Fibroblast of upper back skin (primary cell): ENCODE results near the gene LILRB1.
"Not testable (repeated sequence)": the region's sequence is repeated elsewhere in the genome, so short reads cannot be mapped to it uniquely, and the experiment has no call there.

ENCODE experiments used
- DNase-seq: peaks from one replicate; pipeline ENCODE4 v3.0.0-alpha.2; 2013

LILRB1 gene

DNA sequence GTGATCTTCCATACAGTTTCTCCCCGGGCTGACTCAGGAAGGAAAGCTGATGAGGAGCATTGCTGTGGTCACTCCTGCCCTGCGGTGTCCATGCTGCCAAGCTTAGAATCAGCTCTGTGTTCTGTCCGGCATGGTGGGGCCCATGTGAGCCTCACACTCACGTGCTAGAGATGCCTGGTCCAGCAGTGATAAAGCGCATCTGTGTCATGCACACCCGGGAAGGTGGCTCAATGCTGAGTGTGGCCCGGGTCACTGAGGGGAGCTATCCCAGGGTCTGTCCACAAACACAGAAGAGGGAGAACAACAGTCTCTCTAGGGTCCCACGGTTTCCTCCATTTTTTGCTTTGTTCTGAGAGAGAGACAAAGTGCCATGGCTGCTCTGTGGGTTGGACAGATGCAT is 3.5 kb upstream of the LILRB1 start:
- no peak for DNase-seq

DNA sequence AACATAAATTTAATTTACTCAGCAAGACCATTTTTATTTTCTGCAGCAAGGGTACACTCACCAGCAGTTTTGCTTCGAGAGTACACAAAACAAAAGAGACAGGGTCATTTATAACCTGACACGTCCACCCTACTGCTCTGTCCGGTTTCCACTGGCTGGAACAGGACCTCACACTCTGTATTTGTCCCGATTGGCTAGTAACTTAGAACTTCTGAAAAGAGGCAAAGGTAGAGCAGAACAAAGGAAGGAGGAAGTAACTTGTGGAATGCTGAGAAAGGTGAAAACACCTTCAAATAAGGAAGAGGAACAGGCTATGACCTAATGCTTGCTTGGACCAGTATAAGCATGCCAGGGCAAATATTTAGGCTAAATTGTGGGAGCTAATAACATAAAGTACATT is 2.4 kb upstream of the LILRB1 start:
- DNase-seq: not testable (repeated sequence)

DNA sequence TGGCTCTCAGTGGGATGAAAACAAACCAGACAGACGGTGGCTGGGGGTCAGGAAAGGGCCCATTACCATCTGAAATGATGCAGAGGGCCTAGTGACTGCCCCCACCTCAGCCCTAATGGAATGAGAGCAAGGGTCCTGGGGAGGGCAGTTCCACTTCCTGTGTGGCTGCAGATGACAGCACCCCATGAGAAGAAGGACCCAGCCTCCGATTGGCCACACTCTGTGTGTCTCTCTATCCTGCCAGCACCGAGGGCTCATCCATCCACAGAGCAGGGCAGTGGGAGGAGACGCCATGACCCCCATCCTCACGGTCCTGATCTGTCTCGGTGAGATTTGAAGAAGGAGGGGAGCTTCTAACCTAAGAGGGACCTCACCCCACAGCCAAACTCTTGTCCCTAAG is 498 bp downstream of the LILRB1 start:
- no peak for DNase-seq

DNA sequence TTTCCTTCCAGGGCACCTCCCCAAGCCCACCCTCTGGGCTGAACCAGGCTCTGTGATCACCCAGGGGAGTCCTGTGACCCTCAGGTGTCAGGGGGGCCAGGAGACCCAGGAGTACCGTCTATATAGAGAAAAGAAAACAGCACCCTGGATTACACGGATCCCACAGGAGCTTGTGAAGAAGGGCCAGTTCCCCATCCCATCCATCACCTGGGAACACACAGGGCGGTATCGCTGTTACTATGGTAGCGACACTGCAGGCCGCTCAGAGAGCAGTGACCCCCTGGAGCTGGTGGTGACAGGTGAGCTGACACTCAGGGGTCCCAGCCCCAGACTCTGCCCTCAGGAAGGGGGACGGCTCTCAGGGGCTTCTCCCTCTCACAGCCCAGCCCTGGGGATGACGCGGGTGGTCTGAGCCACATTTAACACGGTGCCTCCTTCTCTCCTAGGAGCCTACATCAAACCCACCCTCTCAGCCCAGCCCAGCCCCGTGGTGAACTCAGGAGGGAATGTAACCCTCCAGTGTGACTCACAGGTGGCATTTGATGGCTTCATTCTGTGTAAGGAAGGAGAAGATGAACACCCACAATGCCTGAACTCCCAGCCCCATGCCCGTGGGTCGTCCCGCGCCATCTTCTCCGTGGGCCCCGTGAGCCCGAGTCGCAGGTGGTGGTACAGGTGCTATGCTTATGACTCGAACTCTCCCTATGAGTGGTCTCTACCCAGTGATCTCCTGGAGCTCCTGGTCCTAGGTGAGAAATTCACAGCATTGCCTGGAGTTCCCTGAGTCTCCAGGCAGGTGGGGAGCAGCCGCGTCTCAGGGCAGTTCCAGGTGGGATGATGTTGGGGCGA is 1.4 kb downstream of the LILRB1 start:
- DNase-seq: not testable (repeated sequence)

DNA sequence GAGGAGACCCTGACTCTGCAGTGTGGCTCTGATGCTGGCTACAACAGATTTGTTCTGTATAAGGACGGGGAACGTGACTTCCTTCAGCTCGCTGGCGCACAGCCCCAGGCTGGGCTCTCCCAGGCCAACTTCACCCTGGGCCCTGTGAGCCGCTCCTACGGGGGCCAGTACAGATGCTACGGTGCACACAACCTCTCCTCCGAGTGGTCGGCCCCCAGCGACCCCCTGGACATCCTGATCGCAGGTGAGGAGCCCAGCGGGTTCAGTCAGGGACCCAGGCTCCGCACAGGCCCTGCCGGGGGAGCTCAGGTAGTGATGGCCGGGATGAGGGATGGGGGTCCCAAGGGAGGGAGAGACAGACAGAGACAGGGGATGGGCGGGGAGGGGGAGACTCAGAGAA is 2.2 kb downstream of the LILRB1 start:
- not testable (repeated sequence) for DNase-seq

DNA sequence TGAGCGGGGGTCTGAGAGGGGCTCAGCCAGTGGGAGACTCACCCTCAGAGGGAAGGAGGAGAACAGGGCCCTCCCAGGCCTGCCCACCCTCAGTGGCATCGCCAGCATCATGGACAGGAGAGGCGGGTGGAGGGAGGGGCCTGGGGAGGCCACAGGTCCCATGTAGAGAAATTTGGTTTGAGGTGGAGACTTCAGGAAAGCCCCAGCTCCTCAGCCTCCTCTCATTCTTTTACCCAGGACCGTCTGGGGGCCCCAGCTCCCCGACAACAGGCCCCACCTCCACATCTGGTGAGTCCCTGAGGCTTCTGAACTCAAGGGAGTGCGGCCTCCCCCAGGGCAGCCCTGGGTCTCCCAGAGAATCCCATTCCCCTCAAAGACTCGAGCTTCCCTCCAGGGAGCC is 3.1 kb downstream of the LILRB1 start:
- DNase-seq: no peak

DNA sequence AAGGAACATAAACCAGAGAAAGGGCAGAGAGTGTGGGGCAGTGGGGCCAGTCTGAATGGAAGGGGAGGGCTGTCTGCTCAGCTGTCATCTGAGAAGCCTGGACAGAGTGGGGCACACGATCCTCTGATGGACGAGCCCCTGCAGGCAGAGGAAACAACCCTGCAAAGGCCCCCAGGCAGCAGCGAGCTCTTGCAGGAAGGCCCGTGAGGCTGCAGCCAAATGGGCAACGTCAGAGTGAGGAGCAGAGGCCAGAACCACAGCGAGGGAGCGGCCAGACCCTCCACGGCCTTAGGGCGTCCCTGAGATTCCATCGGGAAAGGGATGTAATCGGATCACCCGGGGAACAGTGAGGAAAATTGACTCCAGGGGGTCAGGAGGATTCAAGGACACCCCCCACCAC is 5.8 kb downstream of the LILRB1 start:
- not testable (repeated sequence) for DNase-seq

DNA sequence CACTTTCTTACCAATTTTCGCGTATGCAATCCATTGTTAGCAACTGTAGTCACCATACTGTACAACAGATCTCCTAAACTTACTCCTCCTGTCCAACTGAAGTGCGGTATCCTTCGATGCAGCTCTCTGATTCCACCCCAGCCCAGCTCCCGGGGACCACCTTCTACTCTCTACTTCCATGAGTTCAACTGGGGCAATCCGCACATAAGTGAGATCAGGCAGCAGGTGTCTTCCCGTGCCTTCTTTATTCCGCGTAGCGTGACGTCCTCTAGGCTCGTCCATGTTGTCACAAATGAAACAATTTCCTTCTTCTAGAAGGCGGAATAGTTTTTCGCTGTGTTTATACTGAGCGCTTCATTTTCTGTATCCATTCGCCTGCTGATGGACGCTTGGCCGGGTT is 8.4 kb downstream of the LILRB1 start:
- DNase-seq: no peak

DNA sequence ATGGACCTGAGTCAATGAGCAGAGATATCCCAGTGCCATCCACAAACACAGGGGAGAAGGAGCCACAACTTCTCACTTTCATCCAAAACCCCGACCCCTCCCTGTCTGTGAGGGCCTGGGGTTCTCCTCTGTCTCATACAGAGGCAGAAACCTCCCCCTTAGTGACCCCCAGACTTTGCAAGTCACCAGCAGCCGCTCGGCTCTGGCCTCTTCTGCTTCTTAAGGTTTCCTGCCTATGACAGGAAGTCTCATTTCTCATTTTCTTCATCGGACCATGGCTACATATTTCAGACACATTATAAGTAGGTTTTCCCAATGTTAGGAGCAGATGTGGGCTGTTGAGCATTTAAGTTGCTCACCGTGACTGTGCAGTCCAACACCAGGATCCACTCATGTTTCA is 12.7 kb downstream of the LILRB1 start:
- not testable (repeated sequence) for DNase-seq

DNA sequence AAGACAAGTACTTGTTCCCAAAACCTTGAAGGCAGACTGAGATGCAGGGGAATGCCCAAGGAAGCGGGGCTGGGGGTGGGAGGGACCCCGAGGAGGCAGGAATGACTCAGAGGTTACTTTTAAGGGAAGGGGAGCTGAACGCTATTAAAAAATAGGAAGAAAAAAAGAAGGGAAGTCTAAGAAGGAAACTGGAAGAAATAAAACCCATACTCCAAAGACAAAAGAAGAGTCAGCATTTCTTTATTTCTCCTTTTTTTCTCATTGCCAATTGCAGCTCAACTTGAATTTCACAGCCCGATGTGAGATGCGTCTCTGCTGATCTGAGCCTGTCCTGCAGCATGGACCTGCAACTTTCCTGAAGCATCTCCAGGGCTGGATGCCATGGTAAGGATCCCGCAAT is 13.3 kb downstream of the LILRB1 start:
- not testable (repeated sequence) for DNase-seq

DNA sequence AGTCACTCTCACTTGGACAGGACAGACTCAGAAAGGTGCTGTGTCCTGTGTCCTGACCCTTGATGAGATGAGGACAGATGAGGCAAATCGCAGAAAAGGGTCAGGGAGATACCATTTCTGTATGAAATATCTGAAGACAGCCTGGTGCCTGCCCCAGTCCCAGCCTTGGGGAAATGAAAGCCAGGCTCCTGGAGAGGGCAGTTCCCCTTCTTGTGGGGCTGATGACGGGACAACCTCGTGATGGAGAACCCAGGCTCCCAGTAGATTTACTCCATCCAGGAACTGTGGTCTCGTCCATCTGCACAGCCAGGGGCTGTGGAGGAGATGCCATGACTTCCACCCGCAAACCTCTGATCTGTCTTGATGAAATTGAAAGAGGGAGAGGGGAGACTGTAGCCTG is 13.8 kb downstream of the LILRB1 start:
- DNase-seq: no peak

DNA sequence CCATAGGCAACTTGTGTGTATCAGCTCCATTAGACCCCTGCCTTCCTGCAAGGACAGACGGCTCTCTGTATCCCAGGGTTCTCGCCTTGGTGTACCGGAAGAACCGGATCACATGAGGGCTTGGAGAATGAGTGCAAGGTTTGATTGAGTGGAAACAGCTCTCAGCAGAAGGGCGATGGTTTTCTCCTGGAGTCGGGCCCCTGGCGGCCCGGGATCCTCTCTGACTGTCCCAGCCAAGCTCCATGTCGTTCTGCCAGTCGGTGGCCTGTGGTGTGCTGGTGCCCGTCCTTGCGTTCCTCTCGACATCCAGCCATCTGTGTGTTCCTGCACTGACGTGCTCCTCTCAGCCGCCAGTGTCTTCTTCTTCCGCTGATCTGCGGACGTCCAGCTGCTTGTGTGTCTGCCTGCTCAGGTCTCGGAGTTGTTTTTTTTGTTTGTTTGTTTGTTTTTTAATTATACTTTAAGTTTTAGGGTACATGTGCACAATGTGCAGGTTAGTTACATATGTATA is 16.1 kb downstream of the LILRB1 start:
- DNase-seq: no peak

DNA sequence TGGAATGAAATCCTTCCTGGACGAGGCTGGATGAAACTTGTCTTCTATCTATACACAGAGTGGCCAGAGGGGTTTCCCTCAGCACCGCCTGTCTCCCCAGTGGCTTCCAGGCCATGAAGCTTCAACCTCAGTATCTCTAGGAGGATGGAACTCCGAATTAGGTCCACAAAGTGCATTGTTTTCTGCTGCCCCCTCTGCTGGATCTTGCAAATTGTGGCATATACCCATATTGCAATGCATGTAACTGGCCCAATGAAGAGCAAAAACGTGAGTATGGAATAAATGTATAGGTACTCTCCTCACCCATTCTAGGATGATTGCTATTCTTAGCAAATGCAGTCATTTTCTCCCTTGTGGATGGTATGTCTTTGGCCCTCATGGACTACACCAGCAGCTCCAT is 17.8 kb downstream of the LILRB1 start:
- no peak for DNase-seq

DNA sequence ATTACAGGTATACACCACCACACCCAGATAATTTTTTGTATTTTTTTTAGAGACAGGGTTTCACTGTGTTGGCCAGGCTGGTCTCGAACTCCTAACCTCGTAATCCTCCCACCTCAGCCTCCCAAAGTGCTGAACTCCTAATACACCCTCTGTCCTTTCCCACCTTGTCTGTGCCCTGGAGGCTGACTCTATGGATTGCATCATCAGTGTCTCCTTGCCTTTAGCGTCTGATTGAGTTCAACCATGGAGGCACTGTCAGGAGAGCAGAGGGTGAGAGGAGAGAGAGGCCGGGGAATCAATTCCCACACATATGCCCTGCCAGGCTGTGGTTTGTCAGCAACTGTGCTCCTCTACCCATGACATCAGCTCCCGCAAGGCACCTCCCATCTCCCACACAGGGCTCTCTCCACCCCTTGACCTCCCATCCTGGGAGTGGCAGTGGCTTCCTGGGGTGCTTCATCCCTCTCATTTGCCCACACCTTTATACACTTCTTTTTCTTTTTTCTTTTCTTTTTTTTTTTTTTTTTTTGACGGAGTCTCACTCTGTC is 19.9 kb downstream of the LILRB1 start:
- DNase-seq: no peak

DNA sequence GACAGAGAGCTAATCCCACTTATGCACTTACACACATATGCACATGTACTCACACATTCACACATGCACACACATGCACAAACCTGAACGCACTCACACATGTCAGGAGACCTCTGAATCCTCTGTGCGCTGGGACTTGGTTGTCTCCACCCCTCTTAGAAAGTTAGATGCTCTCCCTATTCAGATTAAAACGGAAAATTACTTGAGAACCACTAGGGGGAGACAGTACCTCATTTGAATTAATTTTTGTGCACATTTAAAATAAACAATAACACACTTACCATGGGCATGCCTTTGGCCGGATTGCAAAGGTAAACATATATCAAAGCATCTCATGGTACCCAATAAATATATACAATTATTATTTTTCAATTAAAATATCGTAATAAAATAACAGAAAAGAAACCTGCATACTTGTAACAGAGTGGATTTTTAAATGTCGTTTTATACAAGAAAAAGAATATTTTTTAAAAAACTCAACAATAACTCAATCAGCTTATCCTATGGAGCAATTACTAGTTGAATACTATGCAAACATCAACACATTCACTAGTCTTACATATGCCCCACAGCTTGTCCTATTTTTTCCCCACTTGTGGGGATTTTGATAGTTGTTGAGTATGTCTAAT is 23.0 kb downstream of the LILRB1 start:
- DNase-seq: no peak

DNA sequence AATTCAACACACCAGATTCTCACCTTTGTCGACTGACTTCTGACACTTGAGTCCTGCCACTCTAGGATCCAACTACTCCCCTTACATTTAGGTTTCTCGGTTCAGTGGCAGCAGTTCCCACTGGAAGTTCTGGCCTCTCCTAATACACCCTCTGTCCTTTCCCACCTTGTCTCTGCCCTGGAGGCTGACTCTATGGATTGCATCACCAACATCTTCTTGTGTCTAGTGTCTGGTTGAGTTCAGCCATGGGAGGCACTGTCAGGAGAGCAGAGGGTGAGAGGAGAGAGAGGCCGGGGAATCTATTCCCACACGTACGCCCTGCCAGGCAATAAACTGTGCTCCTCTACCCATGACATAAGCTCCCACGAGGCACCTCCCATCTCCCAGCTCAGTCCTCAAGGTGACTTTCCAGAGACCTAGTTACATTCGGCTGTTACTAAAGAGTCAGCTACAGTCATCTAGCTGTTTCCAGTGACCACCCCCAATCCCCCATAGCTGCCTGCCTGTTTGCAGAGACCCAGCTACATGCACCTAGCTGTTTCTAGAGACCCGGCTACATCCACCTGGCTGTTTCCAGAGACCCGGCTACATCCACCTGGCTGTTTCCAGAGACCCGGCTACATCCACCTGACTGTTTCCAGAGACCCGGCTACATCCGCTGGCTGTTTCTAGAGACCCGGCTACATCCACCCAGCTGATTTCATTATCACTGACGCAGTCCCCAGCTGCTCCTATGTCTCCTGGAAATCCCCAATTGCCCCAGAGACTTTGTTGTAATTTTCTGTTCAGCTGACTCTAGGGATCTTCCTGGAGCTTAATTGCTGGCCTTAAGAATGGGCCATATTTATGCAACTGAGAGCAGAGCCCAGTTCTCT is 24.4 kb downstream of the LILRB1 start:
- no peak for DNase-seq

DNA sequence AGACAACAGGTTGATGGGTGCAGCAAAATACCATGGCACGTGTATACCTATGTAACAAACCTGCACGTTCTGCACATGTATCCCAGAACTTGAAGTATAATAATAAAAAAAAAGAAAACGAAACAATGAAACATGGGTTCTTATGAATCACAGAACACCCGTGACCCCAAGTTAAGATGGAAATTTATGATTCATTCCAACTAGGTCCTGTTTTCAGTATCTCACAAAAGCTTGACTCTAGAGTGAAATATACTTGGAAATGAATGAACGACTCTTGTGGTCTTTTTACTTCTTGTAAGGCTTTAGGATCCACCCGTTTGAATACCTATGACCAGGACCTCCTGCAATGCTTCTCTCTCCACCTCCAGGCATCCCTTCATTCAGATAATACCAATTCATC is 29.0 kb downstream of the LILRB1 start:
- DNase-seq: no peak

DNA sequence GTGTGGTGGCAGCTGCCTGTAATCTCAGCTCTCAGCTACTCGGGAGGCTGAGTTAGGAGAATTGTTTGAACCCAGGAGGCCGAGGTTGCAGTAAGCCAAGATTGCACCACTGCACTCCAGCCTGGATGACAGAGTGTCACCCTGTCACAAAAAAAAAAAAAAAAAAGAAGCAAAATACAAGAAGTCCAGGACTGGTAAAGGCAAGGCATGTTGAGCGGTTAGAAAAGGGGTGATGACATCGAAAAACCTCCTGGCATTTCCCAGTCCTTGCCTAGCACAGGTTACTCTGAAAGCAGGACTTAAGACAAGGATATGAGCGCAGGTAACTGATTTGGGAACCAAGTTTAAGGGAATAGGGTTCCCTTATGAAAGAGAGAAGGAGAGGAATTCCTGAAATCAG is 30.0 kb downstream of the LILRB1 start:
- DNase-seq: no peak

DNA sequence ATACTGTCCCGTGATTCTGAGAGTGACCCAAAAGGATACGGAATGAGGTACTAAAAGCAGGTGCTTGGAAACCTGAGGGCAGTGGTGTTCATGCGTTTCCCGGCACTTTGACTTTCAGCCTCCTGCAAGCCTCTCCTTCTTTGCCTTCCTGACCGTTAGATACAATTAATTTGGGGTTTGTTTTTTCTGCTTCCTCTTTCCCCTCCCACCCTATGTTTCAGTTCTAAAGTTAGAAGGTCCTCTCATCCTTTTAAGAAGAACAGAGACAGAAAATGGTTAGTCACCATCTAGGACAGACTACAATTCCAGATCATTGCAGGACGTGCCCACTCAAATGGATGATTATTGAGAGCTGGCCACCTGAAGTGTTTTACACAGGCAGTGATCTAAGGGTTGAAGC is 30.7 kb downstream of the LILRB1 start:
- DNase-seq: no peak

DNA sequence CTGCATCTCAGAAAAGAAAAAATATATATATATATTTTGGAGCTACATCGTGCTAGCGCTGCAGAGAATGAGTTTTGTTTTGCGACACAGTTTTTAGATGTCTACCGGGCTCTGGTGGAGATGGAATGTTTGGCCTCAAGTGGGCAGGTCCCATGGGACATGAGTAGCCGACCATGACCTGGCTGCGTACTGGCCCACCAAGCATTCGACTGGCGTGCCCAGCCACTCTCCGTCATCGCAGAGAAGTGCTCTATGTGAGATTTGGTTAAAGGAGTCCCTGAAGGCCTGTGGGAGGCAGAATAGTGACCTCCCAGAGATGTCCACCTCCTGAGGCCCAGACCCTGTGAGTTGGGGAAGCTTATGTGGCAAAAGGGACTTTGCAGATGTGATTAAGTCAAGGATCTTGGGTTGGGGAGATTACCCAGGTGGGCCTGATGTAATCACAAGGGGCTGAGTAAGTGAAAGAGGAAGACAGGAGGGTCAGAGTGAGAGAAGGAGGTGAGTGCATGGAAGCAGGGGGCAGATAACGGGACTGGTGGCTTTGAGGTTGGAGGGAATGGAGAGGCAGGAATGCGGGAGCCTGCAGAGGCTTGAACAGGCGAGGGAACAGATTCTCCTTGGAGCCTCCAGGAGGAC is 31.7 kb downstream of the LILRB1 start:
- no peak for DNase-seq

DNA sequence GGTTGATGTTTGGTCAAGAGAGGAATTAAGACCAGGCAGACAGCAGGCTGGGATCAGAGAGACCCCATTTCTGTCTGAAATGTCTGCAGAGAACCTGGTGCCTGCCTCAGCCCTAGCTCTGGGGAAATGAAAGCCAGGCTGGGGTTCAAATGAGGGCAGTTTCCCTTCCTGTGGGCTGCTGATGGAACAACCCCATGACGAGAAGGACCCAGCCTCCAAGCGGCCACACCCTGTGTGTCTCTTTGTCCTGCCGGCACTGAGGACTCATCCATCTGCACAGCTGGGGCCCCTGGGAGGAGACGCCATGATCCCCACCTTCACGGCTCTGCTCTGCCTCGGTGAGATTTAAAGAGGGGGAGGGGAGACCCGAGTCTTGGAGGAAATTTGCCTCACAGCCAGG is 32.4 kb downstream of the LILRB1 start, which contains the start of gene LILRB4:
Gene LILRB4 (plus strand): TSS at position 256 of the 400 bp plus-strand sequence. CDS start 49 bp downstream, at position 305.
- DNase-seq: no peak

DNA sequence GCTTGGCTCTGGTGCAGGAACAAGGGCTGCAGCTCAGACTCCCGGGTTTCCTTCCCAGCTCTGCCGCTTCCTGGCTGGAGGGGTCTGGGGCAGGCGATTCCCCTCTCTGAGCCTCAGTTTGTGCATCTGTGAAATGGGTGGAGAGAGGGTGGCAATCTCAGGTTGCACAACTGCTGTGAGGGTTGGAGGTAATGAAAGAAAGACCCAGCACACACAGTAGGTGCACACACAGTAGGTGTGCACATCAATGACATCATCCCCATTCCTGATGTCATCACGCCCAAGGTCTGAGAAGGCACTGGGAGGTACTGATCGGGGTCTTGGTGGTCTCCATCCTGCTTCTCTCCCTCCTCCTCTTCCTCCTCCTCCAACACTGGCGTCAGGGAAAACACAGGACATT is 35.2 kb downstream of the LILRB1 start:
- no peak for DNase-seq
